Measurements from ENCODE around the gene HOMER3. TPM values are rescaled to one million over a fixed set of nuclear protein-coding genes. Genes with fewer than 3 reads are reported as not detected.
A peak's percentile ranks its signal among the peaks of the same experiment; 100 is the strongest.

HOMER3 gene
- total and polyA plus RNA-seq, 4 donors: 22.0 to 40.2 (median 24.2) TPM

- no peak for TF ChIP-seq CTCF (IDR thresholded peaks at IDR 0.05; ENCODE audit: control extremely low read depth, extremely low read depth)
- DNase-seq (peak in 1 of 3 donors; percentile 14), ATAC-seq (ENCODE audit: insufficient read depth, low FRiP score) (no peak)
- H3K36me3 ChIP-seq (ENCODE audit: control insufficient read depth in 4 of 4, insufficient read depth in 4 of 4, low read length in 4 of 4): peaks cover 0 to 2% (median 0%) of the 10 kb centered on the region in 4 donors
- peaks cover 0 to 21% (median 0%) of the 10 kb centered on the region in 5 donors for H3K4me1 ChIP-seq (ENCODE audit: control insufficient read depth in 5 of 5, insufficient read depth in 5 of 5, low read length in 5 of 5)
- 57 to 69% methylated on average over 15 to 18 of the region's 18 CpGs for WGBS, 2 donors
- H3K9ac ChIP-seq (ENCODE audit: insufficient read depth in 1 of 2, low read length in 2 of 2): no peak overlapping the region
- H3K27me3 ChIP-seq (ENCODE audit: control insufficient read depth in 3 of 3, insufficient read depth in 3 of 3, low read length in 2 of 3): peaks cover 0 to 8% (median 0%) of the 10 kb centered on the region in 3 donors
- peaks cover 0 to 1% (median 0%) of the 10 kb centered on the region in 4 donors for H3K9me3 ChIP-seq (ENCODE audit: control insufficient read depth in 4 of 4, insufficient read depth in 3 of 4, low read length in 3 of 4)
- no peak overlapping the region for H3K4me3 ChIP-seq
- no peak overlapping the region for H3K27ac ChIP-seq (ENCODE audit: low read depth in 1 of 2, low read length in 1 of 2)
Observed at GRCh38 chr19:18893587-18894253, 47.3 kb downstream of the HOMER3 start.

GRCh38 chr19:18889949-18890745, 50.9 kb downstream of the HOMER3 start:
- TF ChIP-seq CTCF (IDR thresholded peaks at IDR 0.05; ENCODE audit: control extremely low read depth, extremely low read depth): no peak
- no peaks in the 10 kb centered on the region for H3K9me3 ChIP-seq (ENCODE audit: control insufficient read depth in 4 of 4, insufficient read depth in 3 of 4, low read length in 3 of 4)
- H3K27ac ChIP-seq (ENCODE audit: low read depth in 1 of 2, low read length in 1 of 2): no peak overlapping the region
- DNase-seq (no peak), ATAC-seq (ENCODE audit: insufficient read depth, low FRiP score) (no peak)
- no peak overlapping the region for H3K9ac ChIP-seq (ENCODE audit: insufficient read depth in 1 of 2, low read length in 2 of 2)
- peaks cover 0 to 17% (median 0%) of the 10 kb centered on the region in 5 donors for H3K4me1 ChIP-seq (ENCODE audit: control insufficient read depth in 5 of 5, insufficient read depth in 5 of 5, low read length in 5 of 5)
- H3K4me3 ChIP-seq: no peak overlapping the region
- 81 to 91% methylated on average over 10 of the region's 10 CpGs for WGBS, 2 donors
- H3K27me3 ChIP-seq (ENCODE audit: control insufficient read depth in 3 of 3, insufficient read depth in 3 of 3, low read length in 2 of 3): peaks cover 0 to 8% (median 0%) of the 10 kb centered on the region in 3 donors
- no peaks in the 10 kb centered on the region for H3K36me3 ChIP-seq (ENCODE audit: control insufficient read depth in 4 of 4, insufficient read depth in 4 of 4, low read length in 4 of 4)

GRCh38 chr19:18886972-18887371, 54.0 kb downstream of the HOMER3 start:
- Histone ChIP-seq H3K9ac (ENCODE audit: insufficient read depth in 1 of 2, low read length in 2 of 2) (no peak overlapping the region), H3K4me1 (ENCODE audit: control insufficient read depth in 5 of 5, insufficient read depth in 5 of 5, low read length in 5 of 5) (no peaks in the 10 kb centered on the region), H3K27ac (ENCODE audit: low read depth in 1 of 2, low read length in 1 of 2) (no peak overlapping the region), H3K27me3 (ENCODE audit: control insufficient read depth in 3 of 3, insufficient read depth in 3 of 3, low read length in 2 of 3) (no peaks in the 10 kb centered on the region), H3K4me3 (no peak overlapping the region), H3K36me3 (ENCODE audit: control insufficient read depth in 4 of 4, insufficient read depth in 4 of 4, low read length in 4 of 4) (no peaks in the 10 kb centered on the region), H3K9me3 (ENCODE audit: control insufficient read depth in 4 of 4, insufficient read depth in 3 of 4, low read length in 3 of 4) (no peaks in the 10 kb centered on the region)
- no peak for TF ChIP-seq CTCF (IDR thresholded peaks at IDR 0.05; ENCODE audit: control extremely low read depth, extremely low read depth)
- no peak for ATAC-seq (ENCODE audit: insufficient read depth, low FRiP score)
- WGBS, 2 donors: 95 to 96% methylated on average over 4 of the region's 4 CpGs
- DNase-seq: no peak

Data from lung (tissue), 12 donors.